ENCODE measurements around the gene GPR101.
"Not testable (repeated sequence)": the region's sequence is repeated elsewhere in the genome, so short reads cannot be mapped to it uniquely, and the experiment has no call there.

The GPR101 gene

GRCh38 chrX:137025930-137026329, 7.9 kb downstream of the GPR101 start:
- DNase-seq (ENCODE audit: low read depth): no peak

GRCh38 chrX:137000236-137000635, 33.6 kb downstream of the GPR101 start:
- not testable (repeated sequence) for DNase-seq (ENCODE audit: low read depth)

GRCh38 chrX:136999024-136999423, 34.8 kb downstream of the GPR101 start:
- no peak for DNase-seq (ENCODE audit: low read depth)
